HepG2 (cell line): Measurements from ENCODE around the gene FRAS1. TPM values are rescaled to one million over a fixed set of nuclear protein-coding genes. Genes with fewer than 3 reads are reported as not detected.

Experiments used
- AKAP8 ChIP-seq: sonication (generic); formaldehyde crosslinking; IDR thresholded peaks from 2 replicates; pipeline ENCODE4 v1.5.1; 2020; ENCODE audit warnings: mild to moderate bottlenecking, missing genetic modification reagents
- ATM ChIP-seq: fragments of 450-650 bp; IDR thresholded peaks from 2 replicates; pipeline ENCODE4 v1.7.1; 2017; ENCODE audit warnings: mild to moderate bottlenecking, borderline replicate concordance
- GATAD2A ChIP-seq: IDR thresholded peaks from 2 replicates; pipeline ENCODE4 v1.6.1; 2016
- IRX3 ChIP-seq: sonication (generic); formaldehyde crosslinking; IDR thresholded peaks from 2 replicates; pipeline ENCODE4 v1.8.1; 2023; ENCODE audit warnings: mild to moderate bottlenecking, low read depth, missing genetic modification reagents, borderline replicate concordance
- JUN ChIP-seq: sonication (generic); formaldehyde crosslinking; IDR thresholded peaks from 2 replicates; pipeline ENCODE4 v1.4.0; 2020; ENCODE audit warnings: mild to moderate bottlenecking, missing genetic modification reagents
- KLF6 ChIP-seq: IDR thresholded peaks from 2 replicates; pipeline ENCODE4 v1.8.0; 2016; ENCODE audit warnings: missing biosample characterization, missing genetic modification reagents
- MEIS1 ChIP-seq: sonication (generic); formaldehyde crosslinking; IDR thresholded peaks from 2 replicates; pipeline ENCODE4 v1.9.0; 2021; ENCODE audit warnings: mild to moderate bottlenecking, missing genetic modification reagents, moderate library complexity, borderline replicate concordance
- PHB2 ChIP-seq: fragments of 450-650 bp; IDR thresholded peaks from 2 replicates; pipeline ENCODE4 v1.6.1; 2018; ENCODE audit not compliant: partially characterized antibody
- PHF5A ChIP-seq: IDR thresholded peaks from one replicate; pipeline ENCODE4 v1.6.1; 2018; ENCODE audit warnings: low read depth, missing genetic modification reagents; ENCODE audit not compliant: unreplicated experiment
- PPARG ChIP-seq: conservative IDR thresholded peaks from 2 replicates; pipeline ENCODE4 v1.6.1; 2016; ENCODE audit warnings: missing biosample characterization, missing genetic modification reagents
- RFX5 ChIP-seq: IDR thresholded peaks from 2 replicates; pipeline ENCODE4 v1.6.1; 2011; ENCODE audit warnings: low read depth, low read length, improper control_type of control experiment
- ZFP41 ChIP-seq: sonication (generic); formaldehyde crosslinking; IDR thresholded peaks from 2 replicates; pipeline ENCODE4 v1.4.0; 2020; ENCODE audit warnings: mild to moderate bottlenecking, missing genetic modification reagents, borderline replicate concordance
- ZKSCAN8 ChIP-seq: IDR thresholded peaks from 2 replicates; pipeline ENCODE4 v1.6.1; 2016; ENCODE audit warnings: borderline replicate concordance, missing genetic modification reagents, missing compliant biosample characterization
- ZNF224 ChIP-seq: sonication (generic); formaldehyde crosslinking; IDR thresholded peaks from 2 replicates; pipeline ENCODE4 v1.5.0; 2020; ENCODE audit warnings: mild to moderate bottlenecking, missing genetic modification reagents
- ZNF234 ChIP-seq: sonication (generic); formaldehyde crosslinking; conservative IDR thresholded peaks from 2 replicates; pipeline ENCODE4 v1.5.1; 2020; ENCODE audit warnings: mild to moderate bottlenecking, missing genetic modification reagents
- ZNF335 ChIP-seq: sonication (generic); formaldehyde crosslinking; IDR thresholded peaks from 2 replicates; pipeline ENCODE4 v1.4.0; 2020; ENCODE audit warnings: missing genetic modification reagents
- ZNF441 ChIP-seq: sonication (generic); formaldehyde crosslinking; IDR thresholded peaks from 2 replicates; pipeline ENCODE4 v1.7.0; 2021; ENCODE audit warnings: missing genetic modification reagents, borderline replicate concordance
- ZNF782 ChIP-seq: sonication (generic); formaldehyde crosslinking; IDR thresholded peaks from 2 replicates; pipeline ENCODE4 v1.4.0; 2020; ENCODE audit warnings: missing genetic modification reagents, mild to moderate bottlenecking, borderline replicate concordance
- ZNF816 ChIP-seq: sonication (generic); formaldehyde crosslinking; IDR thresholded peaks from 2 replicates; pipeline ENCODE4 v1.8.0; 2022; ENCODE audit warnings: missing genetic modification reagents, mild to moderate bottlenecking, borderline replicate concordance
- polyA plus RNA-seq, 8 experiments: library from polyadenylated mRNA; depleted of rRNA in 3 of 8; stranded (reverse) in 7 of 8; unstranded in 1 of 8; fragments of >200 nt; fragmentation: Illumina TruSeq in 4 of 8; extraction: Trizol in 4 of 8; gene quantifications; 2 replicates each; pipeline versions ENCODE4 v1.2.1 to v1.2.3, GENCODE V29; 2011 to 2016; ENCODE audit warnings: low read depth in 4 of 8, missing spikeins in 1 of 8, mixed read lengths in 1 of 8; ENCODE audit not compliant: insufficient read depth in 1 of 8
- total RNA-seq, 5 experiments: library from RNA; depleted of rRNA; stranded (reverse); fragments of >200 nt; fragmentation: Illumina TruSeq; extraction: Trizol; gene quantifications; 2 replicates each; pipeline ENCODE4 v1.2.3, GENCODE V29; 2016; ENCODE audit warnings: low read depth in 1 of 5
- TF ChIP-seq, protein P1 (sequence below): sonication (generic); formaldehyde crosslinking; IDR thresholded peaks from 2 replicates; pipeline ENCODE4 v1.5.0; 2020; ENCODE audit warnings: missing genetic modification reagents
- TF ChIP-seq, protein P2 (sequence below): sonication (generic); formaldehyde crosslinking; IDR thresholded peaks from 2 replicates; pipeline ENCODE4 v1.5.1; 2020; ENCODE audit warnings: missing genetic modification reagents, mild to moderate bottlenecking, borderline replicate concordance
- TF ChIP-seq, protein P3 (sequence below): sonication (generic); formaldehyde crosslinking; IDR thresholded peaks from 2 replicates; pipeline ENCODE4 v1.4.0; 2020; ENCODE audit warnings: mild to moderate bottlenecking, low read depth, missing genetic modification reagents
- TF ChIP-seq, protein P4 (sequence below): fragments of 450-650 bp; IDR thresholded peaks from 2 replicates; pipeline ENCODE4 v1.6.1; 2017; ENCODE audit warnings: mild to moderate bottlenecking

FRAS1 gene
- total and polyA plus RNA-seq, 2 of the 13 experiments (the other 11 are each of a cell fraction or from before 2014, with no cell fraction given) = 22.5 to 31.6 TPM

DNA sequence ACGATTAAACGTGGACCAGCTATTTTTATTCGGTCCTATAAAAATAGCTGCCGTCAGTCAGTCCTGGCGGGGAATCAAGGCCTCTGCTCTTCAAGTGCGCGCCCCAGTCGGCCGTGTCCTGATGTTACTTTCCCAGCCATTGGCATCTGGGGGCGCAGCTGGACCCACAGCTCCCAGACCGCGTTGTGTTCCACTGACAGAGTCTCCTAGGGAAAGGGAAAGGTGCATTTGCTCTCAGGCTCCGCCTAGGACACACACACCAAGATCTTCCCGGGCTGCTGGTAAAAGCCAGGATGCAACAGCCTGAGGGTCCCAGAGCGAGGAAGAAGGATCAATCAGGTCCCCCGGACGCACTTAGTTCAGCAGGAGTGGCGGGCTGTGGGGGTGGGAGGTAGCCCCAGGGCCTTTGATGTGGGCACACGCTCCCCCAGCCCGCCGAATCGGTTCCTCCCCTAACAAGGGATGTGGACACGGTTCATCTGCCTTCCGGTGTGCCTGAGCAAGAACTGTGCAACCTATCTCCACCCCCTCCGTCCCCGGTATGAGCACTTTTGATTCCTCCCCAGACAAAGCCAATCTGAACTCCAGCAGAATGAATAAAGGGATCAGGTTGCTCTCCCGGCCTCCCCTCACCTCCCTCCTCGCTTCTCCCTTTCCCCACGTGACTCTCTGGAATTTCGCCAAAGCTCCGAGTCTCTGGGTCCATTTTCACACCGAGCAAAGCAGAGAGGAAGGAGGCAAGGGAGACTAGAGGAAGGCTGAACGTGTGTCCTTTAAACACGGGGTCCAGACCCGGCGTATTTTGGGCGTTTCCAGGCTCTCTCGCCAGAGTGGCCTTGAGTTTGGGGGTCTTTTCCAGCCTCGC is 626 bp upstream of the FRAS1 start (continued):
- TF ChIP-seq, protein P1, sequence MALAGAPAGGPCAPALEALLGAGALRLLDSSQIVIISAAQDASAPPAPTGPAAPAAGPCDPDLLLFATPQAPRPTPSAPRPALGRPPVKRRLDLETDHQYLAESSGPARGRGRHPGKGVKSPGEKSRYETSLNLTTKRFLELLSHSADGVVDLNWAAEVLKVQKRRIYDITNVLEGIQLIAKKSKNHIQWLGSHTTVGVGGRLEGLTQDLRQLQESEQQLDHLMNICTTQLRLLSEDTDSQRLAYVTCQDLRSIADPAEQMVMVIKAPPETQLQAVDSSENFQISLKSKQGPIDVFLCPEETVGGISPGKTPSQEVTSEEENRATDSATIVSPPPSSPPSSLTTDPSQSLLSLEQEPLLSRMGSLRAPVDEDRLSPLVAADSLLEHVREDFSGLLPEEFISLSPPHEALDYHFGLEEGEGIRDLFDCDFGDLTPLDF = peak; percentile 57; the same call in 1 of the 2 replicates
- peak; percentile 26; the same call in 1 of the 2 replicates for TF ChIP-seq MEIS1 (CRISPR knock-in tag)
- TF ChIP-seq ZNF335 (CRISPR knock-in tag) = peak; percentile 65; the same call in 1 of the 2 replicates
- TF ChIP-seq GATAD2A (CRISPR knock-in tag) = no peak; the same call in 1 of the 2 replicates
- TF ChIP-seq JUN (CRISPR knock-in tag) = 0 out of 2 replicates have a peak, but pooled peaks have one; percentile 23
- TF ChIP-seq ZNF441 (CRISPR knock-in tag) = 0 out of 2 replicates have a peak, but pooled peaks have one; percentile 8
- TF ChIP-seq ZNF224 (CRISPR knock-in tag) = no peak
- TF ChIP-seq RFX5 = 0 out of 2 replicates have a peak, but pooled peaks have one; percentile 26
- TF ChIP-seq AKAP8 (CRISPR knock-in tag) = peak; percentile 61; the same call in 1 of the 2 replicates
- TF ChIP-seq ZNF234 (CRISPR knock-in tag) = no peak
- TF ChIP-seq PHF5A (CRISPR knock-in tag) = no peak
- TF ChIP-seq, protein P2, sequence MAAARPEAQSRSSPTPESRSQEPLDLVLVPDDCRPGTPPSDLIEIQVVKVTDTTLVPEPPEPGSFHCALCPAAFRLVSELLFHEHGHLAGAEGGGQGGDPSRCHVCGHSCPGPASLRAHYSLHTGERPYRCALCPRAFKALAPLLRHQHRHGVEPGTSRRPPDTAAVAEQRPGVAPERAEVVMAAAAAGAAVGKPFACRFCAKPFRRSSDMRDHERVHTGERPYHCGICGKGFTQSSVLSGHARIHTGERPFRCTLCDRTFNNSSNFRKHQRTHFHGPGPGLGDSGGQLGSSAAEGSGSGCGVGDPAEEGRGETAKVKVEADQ (CRISPR knock-in tag) = no peak
- TF ChIP-seq PHB2 = no peak
- TF ChIP-seq ZNF782 (CRISPR knock-in tag) = peak; percentile 47; the same call in 1 of the 2 replicates
- no peak for TF ChIP-seq PPARG (CRISPR knock-in tag)
- no peak for TF ChIP-seq ZFP41 (CRISPR knock-in tag)
- no peak for TF ChIP-seq ATM
- TF ChIP-seq KLF6 (CRISPR knock-in tag) = peak; percentile 80; the same call in 1 of the 2 replicates
- TF ChIP-seq ZNF816 (CRISPR knock-in tag) = no peak
- TF ChIP-seq IRX3 (CRISPR knock-in tag) = peak; percentile 40; the same call in 1 of the 2 replicates
- TF ChIP-seq, protein P3, sequence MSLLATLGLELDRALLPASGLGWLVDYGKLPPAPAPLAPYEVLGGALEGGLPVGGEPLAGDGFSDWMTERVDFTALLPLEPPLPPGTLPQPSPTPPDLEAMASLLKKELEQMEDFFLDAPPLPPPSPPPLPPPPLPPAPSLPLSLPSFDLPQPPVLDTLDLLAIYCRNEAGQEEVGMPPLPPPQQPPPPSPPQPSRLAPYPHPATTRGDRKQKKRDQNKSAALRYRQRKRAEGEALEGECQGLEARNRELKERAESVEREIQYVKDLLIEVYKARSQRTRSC (CRISPR knock-in tag) = no peak
- 0 out of 2 replicates have a peak, but pooled peaks have one; percentile 40 for TF ChIP-seq ZKSCAN8 (CRISPR knock-in tag)
- TF ChIP-seq, protein P4, sequence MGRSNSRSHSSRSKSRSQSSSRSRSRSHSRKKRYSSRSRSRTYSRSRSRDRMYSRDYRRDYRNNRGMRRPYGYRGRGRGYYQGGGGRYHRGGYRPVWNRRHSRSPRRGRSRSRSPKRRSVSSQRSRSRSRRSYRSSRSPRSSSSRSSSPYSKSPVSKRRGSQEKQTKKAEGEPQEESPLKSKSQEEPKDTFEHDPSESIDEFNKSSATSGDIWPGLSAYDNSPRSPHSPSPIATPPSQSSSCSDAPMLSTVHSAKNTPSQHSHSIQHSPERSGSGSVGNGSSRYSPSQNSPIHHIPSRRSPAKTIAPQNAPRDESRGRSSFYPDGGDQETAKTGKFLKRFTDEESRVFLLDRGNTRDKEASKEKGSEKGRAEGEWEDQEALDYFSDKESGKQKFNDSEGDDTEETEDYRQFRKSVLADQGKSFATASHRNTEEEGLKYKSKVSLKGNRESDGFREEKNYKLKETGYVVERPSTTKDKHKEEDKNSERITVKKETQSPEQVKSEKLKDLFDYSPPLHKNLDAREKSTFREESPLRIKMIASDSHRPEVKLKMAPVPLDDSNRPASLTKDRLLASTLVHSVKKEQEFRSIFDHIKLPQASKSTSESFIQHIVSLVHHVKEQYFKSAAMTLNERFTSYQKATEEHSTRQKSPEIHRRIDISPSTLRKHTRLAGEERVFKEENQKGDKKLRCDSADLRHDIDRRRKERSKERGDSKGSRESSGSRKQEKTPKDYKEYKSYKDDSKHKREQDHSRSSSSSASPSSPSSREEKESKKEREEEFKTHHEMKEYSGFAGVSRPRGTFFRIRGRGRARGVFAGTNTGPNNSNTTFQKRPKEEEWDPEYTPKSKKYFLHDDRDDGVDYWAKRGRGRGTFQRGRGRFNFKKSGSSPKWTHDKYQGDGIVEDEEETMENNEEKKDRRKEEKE = no peak
